ENCODE data around the gene ZNF302. TPM values are rescaled to one million over a fixed set of nuclear protein-coding genes. Genes with fewer than 3 reads are reported as not detected.

ZNF302 gene
- total RNA-seq, 1 donor from 2014 or later = 74.5 TPM

DNA sequence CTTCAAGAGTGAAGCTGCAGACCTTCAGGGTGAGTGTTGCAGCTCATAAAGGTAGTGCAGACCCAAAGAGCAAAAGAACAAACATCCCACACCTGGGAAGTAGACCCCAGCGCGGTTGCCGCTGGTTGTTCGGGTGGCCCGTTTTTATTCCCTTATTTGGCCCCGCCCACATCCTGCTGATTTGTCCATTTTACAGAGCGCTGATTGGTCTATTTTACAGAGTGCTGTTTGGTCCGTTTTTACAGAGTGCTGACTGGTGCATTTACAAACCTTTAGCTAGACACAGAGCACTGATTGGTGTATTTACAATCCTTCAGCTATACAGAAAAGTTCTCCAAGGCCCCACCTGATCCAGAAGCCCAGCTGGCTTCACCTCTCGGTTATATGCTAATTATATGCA lies 1.6 kb upstream of the ZNF302 start:
- Histone ChIP-seq H3K27me3 (peaks cover 18% of the 10 kb centered on the region), H4K20me1 (ENCODE audit: low read depth) (no peaks in the 10 kb centered on the region), H3K9ac (no peak overlapping the region), H3K36me3 (peaks cover 10% of the 10 kb centered on the region), H3K27ac (no peak overlapping the region), H3K4me2 (no peak overlapping the region), H3F3A (ENCODE audit: low read depth) (peaks cover 10% of the 10 kb centered on the region), H3K79me2 (ENCODE audit: low read depth) (peaks cover 10% of the 10 kb centered on the region), H3K4me1 (peaks cover 6% of the 10 kb centered on the region), H2AFZ (replicated peaks) (peak overlapping the region; percentile 98), H3K9me3 (ENCODE audit: low read depth) (no peaks in the 10 kb centered on the region), H3K4me3 (no peak overlapping the region)
- peaks cover 28% of the 10 kb centered on the region for H3K36me3 Mint-ChIP-seq
- H3K4me1 Mint-ChIP-seq = peaks cover 13% of the 10 kb centered on the region
- H3K9me3 Mint-ChIP-seq = peaks cover 36% of the 10 kb centered on the region
- no peak for DNase-seq (ENCODE audit: low spot score)
- peaks cover 2% of the 10 kb centered on the region for H3K27me3 Mint-ChIP-seq (ENCODE audit: insufficient read depth, low read depth)
- H3K4me3 Mint-ChIP-seq = peak overlapping the region; percentile 30
- no peak overlapping the region for H3K27ac Mint-ChIP-seq
- TF ChIP-seq EZH2phosphoT487 (IDR thresholded peaks at IDR 0.05) = no peak
- TF ChIP-seq, protein P1, sequence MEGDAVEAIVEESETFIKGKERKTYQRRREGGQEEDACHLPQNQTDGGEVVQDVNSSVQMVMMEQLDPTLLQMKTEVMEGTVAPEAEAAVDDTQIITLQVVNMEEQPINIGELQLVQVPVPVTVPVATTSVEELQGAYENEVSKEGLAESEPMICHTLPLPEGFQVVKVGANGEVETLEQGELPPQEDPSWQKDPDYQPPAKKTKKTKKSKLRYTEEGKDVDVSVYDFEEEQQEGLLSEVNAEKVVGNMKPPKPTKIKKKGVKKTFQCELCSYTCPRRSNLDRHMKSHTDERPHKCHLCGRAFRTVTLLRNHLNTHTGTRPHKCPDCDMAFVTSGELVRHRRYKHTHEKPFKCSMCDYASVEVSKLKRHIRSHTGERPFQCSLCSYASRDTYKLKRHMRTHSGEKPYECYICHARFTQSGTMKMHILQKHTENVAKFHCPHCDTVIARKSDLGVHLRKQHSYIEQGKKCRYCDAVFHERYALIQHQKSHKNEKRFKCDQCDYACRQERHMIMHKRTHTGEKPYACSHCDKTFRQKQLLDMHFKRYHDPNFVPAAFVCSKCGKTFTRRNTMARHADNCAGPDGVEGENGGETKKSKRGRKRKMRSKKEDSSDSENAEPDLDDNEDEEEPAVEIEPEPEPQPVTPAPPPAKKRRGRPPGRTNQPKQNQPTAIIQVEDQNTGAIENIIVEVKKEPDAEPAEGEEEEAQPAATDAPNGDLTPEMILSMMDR (IDR thresholded peaks at IDR 0.05) = no peak
- no peak for TF ChIP-seq EZH2 (IDR thresholded peaks at IDR 0.05)

DNA sequence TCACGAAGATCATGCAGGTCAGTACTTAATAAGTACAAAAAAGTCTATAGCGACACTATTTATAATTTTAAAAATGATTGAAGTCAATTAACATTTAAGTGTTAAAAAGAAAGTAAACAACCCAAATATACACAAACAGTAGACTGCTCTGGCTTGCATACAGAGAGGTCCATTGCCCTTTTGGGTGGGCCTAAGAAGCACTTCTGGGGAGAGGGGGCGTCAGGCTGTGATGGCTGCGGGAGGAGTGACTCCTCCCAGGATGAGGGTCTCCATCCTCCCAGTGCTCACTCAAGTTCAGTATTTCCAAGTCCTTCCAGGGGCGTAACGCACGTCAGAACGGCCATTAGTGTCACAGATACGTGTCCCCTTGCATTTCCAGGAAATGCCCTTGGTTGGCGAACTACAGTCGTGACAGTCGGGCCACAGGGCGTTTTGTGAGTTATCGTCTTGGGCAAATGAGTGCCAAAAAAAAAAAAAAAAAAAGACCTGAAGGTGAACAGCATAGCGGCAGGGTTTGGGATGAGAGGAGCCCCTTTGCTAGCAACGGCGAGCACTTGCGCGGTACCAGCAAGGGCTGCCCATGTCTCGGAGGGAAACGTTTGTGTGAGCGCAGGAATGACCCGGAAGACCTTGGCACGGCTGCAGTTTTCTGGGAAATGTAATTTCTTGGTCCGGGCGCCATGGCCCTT lies 637 bp upstream of the ZNF302 start, which contains the start of gene SCGB2B2:
SCGB2B2 (minus strand) TSS at position 463 of the 689 bp plus-strand sequence. CDS start 82,596 bp downstream, outside the sequence.
- peak within 1 kb of the TSS; percentile 98 for H2AFZ ChIP-seq (replicated peaks)
- DNase-seq (ENCODE audit: low spot score) = no peak
- H3K4me3 Mint-ChIP-seq = peak within 1 kb of the TSS; percentile 90
- peak within 1 kb of the TSS; percentile 84 for H3K9ac ChIP-seq
- H3K27me3 Mint-ChIP-seq (ENCODE audit: insufficient read depth, low read depth) = peaks cover 2% of the 10 kb centered on the region
- H3K4me2 ChIP-seq = peak within 1 kb of the TSS; percentile 70
- H3K79me2 ChIP-seq (ENCODE audit: low read depth) = peaks cover 10% of the 10 kb centered on the region
- H3F3A ChIP-seq (ENCODE audit: low read depth) = peaks cover 10% of the 10 kb centered on the region
- no peaks in the 10 kb centered on the region for H4K20me1 ChIP-seq (ENCODE audit: low read depth)
- H3K4me1 ChIP-seq = peaks cover 6% of the 10 kb centered on the region
- H3K27me3 ChIP-seq = peaks cover 18% of the 10 kb centered on the region
- H3K27ac ChIP-seq = peak within 1 kb of the TSS; percentile 76
- H3K36me3 ChIP-seq = peaks cover 19% of the 10 kb centered on the region
- no peaks in the 10 kb centered on the region for H3K9me3 ChIP-seq (ENCODE audit: low read depth)
- peaks cover 36% of the 10 kb centered on the region for H3K36me3 Mint-ChIP-seq
- H3K4me3 ChIP-seq = peak within 1 kb of the TSS; percentile 59
- TF ChIP-seq, protein P1 (IDR thresholded peaks at IDR 0.05) = peak; percentile 29
- TF ChIP-seq EZH2phosphoT487 (IDR thresholded peaks at IDR 0.05) (no peak), EZH2 (IDR thresholded peaks at IDR 0.05) (peak; percentile 19)
- peaks cover 43% of the 10 kb centered on the region for H3K9me3 Mint-ChIP-seq
- H3K27ac Mint-ChIP-seq = peak within 1 kb of the TSS; percentile 91
- peaks cover 13% of the 10 kb centered on the region for H3K4me1 Mint-ChIP-seq

DNA sequence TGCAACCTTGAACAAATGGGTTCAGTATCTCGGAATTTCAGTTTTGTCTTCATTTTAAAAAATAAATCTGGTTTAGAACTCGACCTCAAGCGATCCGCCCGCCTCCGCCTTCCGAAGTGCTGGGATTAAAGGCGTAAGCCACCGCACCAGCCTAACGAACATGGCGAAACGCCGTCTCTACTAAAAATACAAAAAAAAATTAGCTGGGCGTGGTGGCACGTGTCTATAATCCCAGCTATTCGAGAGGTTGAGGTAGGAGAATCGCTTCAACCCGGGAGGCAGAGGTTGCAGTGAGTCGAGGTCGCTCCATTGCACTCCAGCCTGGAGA lies 571 bp downstream of the ZNF302 start:
- no peaks in the 10 kb centered on the region for H3K9me3 ChIP-seq (ENCODE audit: low read depth)
- TF ChIP-seq EZH2phosphoT487 (IDR thresholded peaks at IDR 0.05) (no peak), EZH2 (IDR thresholded peaks at IDR 0.05) (no peak)
- TF ChIP-seq, protein P1 (IDR thresholded peaks at IDR 0.05) = no peak
- peak overlapping the region; percentile 70 for H3K4me2 ChIP-seq
- Mint-ChIP-seq H3K4me1 (peaks cover 13% of the 10 kb centered on the region), H3K36me3 (peaks cover 48% of the 10 kb centered on the region), H3K4me3 (peak overlapping the region; percentile 90), H3K27ac (no peak overlapping the region), H3K27me3 (ENCODE audit: insufficient read depth, low read depth) (peaks cover 2% of the 10 kb centered on the region), H3K9me3 (peaks cover 51% of the 10 kb centered on the region)
- no peak overlapping the region for H3K27ac ChIP-seq
- H3K4me3 ChIP-seq = peak overlapping the region; percentile 59
- peak overlapping the region; percentile 84 for H3K9ac ChIP-seq
- H2AFZ ChIP-seq (replicated peaks) = peak overlapping the region; percentile 98
- H4K20me1 ChIP-seq (ENCODE audit: low read depth) = no peaks in the 10 kb centered on the region
- H3K27me3 ChIP-seq = peaks cover 18% of the 10 kb centered on the region
- H3K79me2 ChIP-seq (ENCODE audit: low read depth) = peaks cover 10% of the 10 kb centered on the region
- DNase-seq (ENCODE audit: low spot score) = no peak
- peaks cover 10% of the 10 kb centered on the region for H3F3A ChIP-seq (ENCODE audit: low read depth)
- peaks cover 6% of the 10 kb centered on the region for H3K4me1 ChIP-seq
- peaks cover 29% of the 10 kb centered on the region for H3K36me3 ChIP-seq
